ENCODE results near the gene RGS3. TPM values are rescaled to one million over a fixed set of nuclear protein-coding genes. Genes with fewer than 3 reads are reported as not detected.

Gene RGS3
- total RNA-seq, 2 experiments from 2014 or later = 22.8 to 32.9 TPM

DNA sequence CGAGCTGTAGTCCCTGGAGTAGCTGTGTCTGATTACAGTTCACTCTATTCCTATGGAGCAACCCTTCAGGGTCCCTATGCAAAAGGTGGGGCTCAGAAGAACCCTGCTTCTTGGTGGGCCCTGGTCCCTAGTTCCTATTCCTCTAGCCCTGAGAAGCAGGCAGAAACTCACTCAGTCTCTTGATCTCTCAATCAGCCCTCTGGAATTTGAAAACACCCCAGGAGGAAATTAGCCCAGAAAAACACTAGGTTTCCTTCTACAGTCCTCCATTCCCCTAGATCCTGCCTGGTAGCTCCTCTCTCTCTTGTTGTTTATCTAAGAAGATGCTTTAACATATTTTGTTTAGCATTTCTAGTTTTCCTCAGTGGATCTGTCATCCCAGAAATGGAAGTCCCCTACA lies 7.6 kb downstream of the RGS3 start:
- ChIA-PET POLR2A (interaction anchor here (0.5 to 2.1 kb wide), 2 partner anchors 16 to 51 kb away, joined by 3 to 6 read pairs; no protein-coding TSS in a partner anchor), CTCF (ENCODE audit: unreplicated experiment) (no interaction called here)
- H3K4me1 ChIP-seq (ENCODE audit: insufficient read depth, low read length, poor library complexity, severe bottlenecking) = no peaks in the 10 kb centered on the region
- no peaks in the 10 kb centered on the region for H3K9me2 ChIP-seq (ENCODE audit: insufficient read depth, low read length)
- H3K27ac ChIP-seq (ENCODE audit: low read depth, low read length, poor library complexity, severe bottlenecking) = no peak overlapping the region
- H3K4me2 ChIP-seq (ENCODE audit: low read length) = no peak overlapping the region
- BruUV-seq (replicated peaks) = no TSS peak
- H3K79me2 ChIP-seq (ENCODE audit: insufficient read depth, low read depth, low read length) = no peaks in the 10 kb centered on the region
- TF ChIP-seq, protein P1, sequence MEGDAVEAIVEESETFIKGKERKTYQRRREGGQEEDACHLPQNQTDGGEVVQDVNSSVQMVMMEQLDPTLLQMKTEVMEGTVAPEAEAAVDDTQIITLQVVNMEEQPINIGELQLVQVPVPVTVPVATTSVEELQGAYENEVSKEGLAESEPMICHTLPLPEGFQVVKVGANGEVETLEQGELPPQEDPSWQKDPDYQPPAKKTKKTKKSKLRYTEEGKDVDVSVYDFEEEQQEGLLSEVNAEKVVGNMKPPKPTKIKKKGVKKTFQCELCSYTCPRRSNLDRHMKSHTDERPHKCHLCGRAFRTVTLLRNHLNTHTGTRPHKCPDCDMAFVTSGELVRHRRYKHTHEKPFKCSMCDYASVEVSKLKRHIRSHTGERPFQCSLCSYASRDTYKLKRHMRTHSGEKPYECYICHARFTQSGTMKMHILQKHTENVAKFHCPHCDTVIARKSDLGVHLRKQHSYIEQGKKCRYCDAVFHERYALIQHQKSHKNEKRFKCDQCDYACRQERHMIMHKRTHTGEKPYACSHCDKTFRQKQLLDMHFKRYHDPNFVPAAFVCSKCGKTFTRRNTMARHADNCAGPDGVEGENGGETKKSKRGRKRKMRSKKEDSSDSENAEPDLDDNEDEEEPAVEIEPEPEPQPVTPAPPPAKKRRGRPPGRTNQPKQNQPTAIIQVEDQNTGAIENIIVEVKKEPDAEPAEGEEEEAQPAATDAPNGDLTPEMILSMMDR (conservative IDR thresholded peaks at IDR 0.05; ENCODE audit: low read length) = no peak
- no peak for TF ChIP-seq EZH2phosphoT487 (IDR thresholded peaks at IDR 0.05; ENCODE audit: borderline replicate concordance, low read depth, low read length)
- H3K9me3 ChIP-seq (ENCODE audit: low read length) = peaks cover 10% of the 10 kb centered on the region; the same call in 1 of the 2 replicates
- no peak for DNase-seq (ENCODE audit: low spot score)
- no peak overlapping the region for H2AFZ ChIP-seq (ENCODE audit: low read length)
- H3K36me3 ChIP-seq (ENCODE audit: insufficient read depth, low read length) = no peaks in the 10 kb centered on the region
- intact Hi-C loops (cut with micrococcal nuclease; ENCODE audit: unreplicated experiment) = no loop called here
- H4K20me1 ChIP-seq (ENCODE audit: insufficient read depth, low read length) = no peaks in the 10 kb centered on the region
- no peak overlapping the region for H3K4me3 ChIP-seq (ENCODE audit: low read depth, low read length, poor library complexity, severe bottlenecking)

GRCh38 chr9:113471566-113471965 lies 8.0 kb downstream of the RGS3 start:
- no peak for TF ChIP-seq EZH2phosphoT487 (IDR thresholded peaks at IDR 0.05; ENCODE audit: borderline replicate concordance, low read depth, low read length)
- TF ChIP-seq, protein P1 (conservative IDR thresholded peaks at IDR 0.05; ENCODE audit: low read length) = no peak
- Histone ChIP-seq H2AFZ (ENCODE audit: low read length) (no peak overlapping the region), H4K20me1 (ENCODE audit: insufficient read depth, low read length) (no peaks in the 10 kb centered on the region), H3K4me3 (ENCODE audit: low read depth, low read length, poor library complexity, severe bottlenecking) (no peak overlapping the region), H3K4me2 (ENCODE audit: low read length) (no peak overlapping the region), H3K79me2 (ENCODE audit: insufficient read depth, low read depth, low read length) (no peaks in the 10 kb centered on the region), H3K4me1 (ENCODE audit: insufficient read depth, low read length, poor library complexity, severe bottlenecking) (no peaks in the 10 kb centered on the region), H3K36me3 (ENCODE audit: insufficient read depth, low read length) (no peaks in the 10 kb centered on the region), H3K27ac (ENCODE audit: low read depth, low read length, poor library complexity, severe bottlenecking) (no peak overlapping the region), H3K9me2 (ENCODE audit: insufficient read depth, low read length) (no peaks in the 10 kb centered on the region), H3K9me3 (ENCODE audit: low read length) (peaks cover 10% of the 10 kb centered on the region; the same call in 1 of the 2 replicates)
- ChIA-PET POLR2A (interaction anchor here (0.5 to 2.1 kb wide), 2 partner anchors 17 to 51 kb away, joined by 3 to 6 read pairs; no protein-coding TSS in a partner anchor), CTCF (ENCODE audit: unreplicated experiment) (no interaction called here)
- no peak for DNase-seq (ENCODE audit: low spot score)
- intact Hi-C loops (cut with micrococcal nuclease; ENCODE audit: unreplicated experiment) = no loop called here
- BruUV-seq (replicated peaks) = no TSS peak

DNA sequence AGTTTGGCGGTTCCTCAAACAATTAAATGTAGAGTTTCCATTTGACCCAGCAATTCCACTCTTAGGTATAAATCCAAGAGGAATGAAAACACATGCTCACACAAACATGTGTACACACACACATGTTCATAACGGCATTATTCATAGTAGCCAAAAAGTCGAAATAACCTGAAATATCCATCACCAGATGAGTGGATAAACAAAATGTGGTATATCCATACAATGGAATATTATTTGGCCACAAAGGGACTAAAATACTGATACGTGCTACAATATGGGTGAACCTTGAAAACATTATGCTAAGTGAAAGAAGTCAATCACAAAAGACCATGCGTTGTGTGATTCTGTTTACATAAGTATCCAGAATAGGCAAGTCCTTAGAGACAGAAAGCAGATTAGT lies 8.7 kb downstream of the RGS3 start:
- no peak overlapping the region for H3K27ac ChIP-seq (ENCODE audit: low read depth, low read length, poor library complexity, severe bottlenecking)
- CTCF ChIA-PET (ENCODE audit: unreplicated experiment) = no interaction called here

More for the DNA sequence above, 8.7 kb downstream of the RGS3 start:
- POLR2A ChIA-PET = no interaction called here
- H3K36me3 ChIP-seq (ENCODE audit: insufficient read depth, low read length) = no peaks in the 10 kb centered on the region
- H3K4me3 ChIP-seq (ENCODE audit: low read depth, low read length, poor library complexity, severe bottlenecking) = no peak overlapping the region
- H3K4me2 ChIP-seq (ENCODE audit: low read length) = no peak overlapping the region
- H3K9me2 ChIP-seq (ENCODE audit: insufficient read depth, low read length) = no peaks in the 10 kb centered on the region
- BruUV-seq (replicated peaks) = no TSS peak
- no peak for TF ChIP-seq EZH2phosphoT487 (IDR thresholded peaks at IDR 0.05; ENCODE audit: borderline replicate concordance, low read depth, low read length)
- TF ChIP-seq, protein P1 (conservative IDR thresholded peaks at IDR 0.05; ENCODE audit: low read length) = no peak
- intact Hi-C loops (cut with micrococcal nuclease; ENCODE audit: unreplicated experiment) = no loop called here
- H3K4me1 ChIP-seq (ENCODE audit: insufficient read depth, low read length, poor library complexity, severe bottlenecking) = no peaks in the 10 kb centered on the region
- no peaks in the 10 kb centered on the region for H4K20me1 ChIP-seq (ENCODE audit: insufficient read depth, low read length)
- no peaks in the 10 kb centered on the region for H3K79me2 ChIP-seq (ENCODE audit: insufficient read depth, low read depth, low read length)
- no peak overlapping the region for H2AFZ ChIP-seq (ENCODE audit: low read length)
- peaks cover 4% of the 10 kb centered on the region; the same call in 1 of the 2 replicates for H3K9me3 ChIP-seq (ENCODE audit: low read length)
- no peak for DNase-seq (ENCODE audit: low spot score)
